Liver (tissue), 9 donors: ENCODE data around the gene MESP1. TPM values are rescaled to one million over a fixed set of nuclear protein-coding genes. Genes with fewer than 3 reads are reported as not detected.

Experiments
- DNase-seq: peaks from one replicate; pipeline ENCODE4 v3.0.0-alpha.2; 2017; ENCODE audit warnings: low spot score
- H3K27ac ChIP-seq, 2 donors: one replicate each; pipeline ENCODE4 v1.7.0; 2013; ENCODE audit warnings: inconsistent platforms in 2 of 2, low read length in 2 of 2, control low read depth in 1 of 2, low read depth in 1 of 2, mild to moderate bottlenecking in 1 of 2
- H3K27me3 ChIP-seq, 4 donors: one replicate each; pipeline versions ENCODE4 v1.6.1 to v1.7.0; 2013; ENCODE audit warnings: low read length in 3 of 4, inconsistent platforms in 1 of 4, mild to moderate bottlenecking in 1 of 4, moderate library complexity in 1 of 4; ENCODE audit not compliant: control insufficient read depth in 4 of 4, insufficient read depth in 4 of 4
- H3K36me3 ChIP-seq, 4 donors: one replicate each; pipeline versions ENCODE4 v1.6.1 to v1.7.0; 2013; ENCODE audit warnings: low read length in 3 of 4, mild to moderate bottlenecking in 3 of 4, low read depth in 1 of 4, moderate library complexity in 1 of 4; ENCODE audit not compliant: control insufficient read depth in 4 of 4, insufficient read depth in 3 of 4
- H3K4me1 ChIP-seq, 4 donors: one replicate each; pipeline versions ENCODE4 v1.6.1 to v1.7.0; 2013; ENCODE audit warnings: low read length in 3 of 4, mild to moderate bottlenecking in 3 of 4, moderate library complexity in 1 of 4; ENCODE audit not compliant: control insufficient read depth in 4 of 4, insufficient read depth in 4 of 4
- H3K4me3 ChIP-seq, 3 donors: one replicate each; pipeline versions ENCODE4 v1.6.1 to v1.7.0; 2013; ENCODE audit warnings: low read length in 3 of 3, control low read depth in 1 of 3, low read depth in 1 of 3, mild to moderate bottlenecking in 1 of 3
- H3K9ac ChIP-seq, 2 donors: one replicate each; pipeline ENCODE4 v1.7.0; 2013; ENCODE audit warnings: low read length in 2 of 2, mild to moderate bottlenecking in 2 of 2, moderate library complexity in 2 of 2, control low read depth in 1 of 2, low read depth in 1 of 2
- H3K9me3 ChIP-seq, 4 donors: one replicate each; pipeline versions ENCODE4 v1.6.1 to v1.7.0; 2013; ENCODE audit warnings: low read length in 3 of 4; ENCODE audit not compliant: control insufficient read depth in 4 of 4
- FOXA1 ChIP-seq: IDR thresholded peaks from 2 replicates; pipeline ENCODE4 v1.6.1; 2016; ENCODE audit warnings: antibody characterized with exemption
- FOXA2 ChIP-seq: IDR thresholded peaks from 2 replicates; pipeline ENCODE4 v1.6.1; 2016; ENCODE audit warnings: antibody characterized with exemption
- GABPA ChIP-seq, 2 donors: IDR thresholded peaks in 1 of 2; conservative IDR thresholded peaks in 1 of 2; 2 replicates each; pipeline ENCODE4 v1.6.1; 2016; ENCODE audit warnings: antibody characterized with exemption in 2 of 2, mild to moderate bottlenecking in 1 of 2, moderate library complexity in 1 of 2
- HNF4A ChIP-seq, 2 donors: conservative IDR thresholded peaks; 2 replicates each; pipeline ENCODE4 v1.6.1; 2016; ENCODE audit warnings: antibody characterized with exemption in 2 of 2, mild to moderate bottlenecking in 2 of 2
- JUND ChIP-seq, 2 donors: IDR thresholded peaks; 2 replicates each; pipeline ENCODE4 v1.6.1; 2016; ENCODE audit warnings: antibody characterized with exemption in 2 of 2
- NR2F2 ChIP-seq: IDR thresholded peaks from 2 replicates; pipeline ENCODE4 v1.6.1; 2016; ENCODE audit warnings: antibody characterized with exemption
- RXRA ChIP-seq, 2 donors: IDR thresholded peaks; 2 replicates each; pipeline ENCODE4 v1.6.1; 2017 to 2018; ENCODE audit warnings: antibody characterized with exemption in 2 of 2, mild to moderate bottlenecking in 1 of 2
- TAF1 ChIP-seq: conservative IDR thresholded peaks from 2 replicates; pipeline ENCODE4 v1.6.1; 2016; ENCODE audit warnings: antibody characterized with exemption, mild to moderate bottlenecking
- WGBS: extraction: QIAGEN DNeasy Blood & Tissue Kit; methylation state at CpG from one replicate; pipeline ENCODE4 v1.1.7; 2013; 5-methylcytosine and 5-hydroxymethylcytosine counted together
- polyA plus RNA-seq, 2 donors: library from polyadenylated mRNA; stranded (reverse) in 1 of 2; unstranded in 1 of 2; fragments of 200-250 nt in 1 of 2; fragments of >200 nt in 1 of 2; fragmentation: Nextera tagmentation in 1 of 2; extraction: Ambion mirVana in 1 of 2; gene quantifications; one replicate each; pipeline versions ENCODE4 v1.2.1 to v1.2.3, GENCODE V29; 2013 to 2015
- total RNA-seq, 2 donors: library from RNA; depleted of rRNA; stranded (reverse); fragments of >200 nt; gene quantifications; one replicate each; pipeline ENCODE4 v1.2.3, GENCODE V29; 2014
- TF ChIP-seq, protein P1 (sequence below): IDR thresholded peaks from 2 replicates; pipeline ENCODE4 v1.6.1; 2016; ENCODE audit warnings: antibody characterized with exemption, mild to moderate bottlenecking
- TF ChIP-seq, protein P2 (sequence below): IDR thresholded peaks from 2 replicates; pipeline ENCODE4 v1.6.1; 2016; ENCODE audit warnings: antibody characterized with exemption
- TF ChIP-seq, protein P3 (sequence below): IDR thresholded peaks from 2 replicates; pipeline ENCODE4 v1.6.1; 2016; ENCODE audit warnings: antibody characterized with exemption
- donor health status: healthy.
- donor health status: healthy.
- donor health status: healthy.
- donor health status: healthy.
- donor health status: healthy.

Gene MESP1
- total and polyA plus RNA-seq, 4 donors, result 0.14 to 1.8 (median 0.84) TPM

DNA sequence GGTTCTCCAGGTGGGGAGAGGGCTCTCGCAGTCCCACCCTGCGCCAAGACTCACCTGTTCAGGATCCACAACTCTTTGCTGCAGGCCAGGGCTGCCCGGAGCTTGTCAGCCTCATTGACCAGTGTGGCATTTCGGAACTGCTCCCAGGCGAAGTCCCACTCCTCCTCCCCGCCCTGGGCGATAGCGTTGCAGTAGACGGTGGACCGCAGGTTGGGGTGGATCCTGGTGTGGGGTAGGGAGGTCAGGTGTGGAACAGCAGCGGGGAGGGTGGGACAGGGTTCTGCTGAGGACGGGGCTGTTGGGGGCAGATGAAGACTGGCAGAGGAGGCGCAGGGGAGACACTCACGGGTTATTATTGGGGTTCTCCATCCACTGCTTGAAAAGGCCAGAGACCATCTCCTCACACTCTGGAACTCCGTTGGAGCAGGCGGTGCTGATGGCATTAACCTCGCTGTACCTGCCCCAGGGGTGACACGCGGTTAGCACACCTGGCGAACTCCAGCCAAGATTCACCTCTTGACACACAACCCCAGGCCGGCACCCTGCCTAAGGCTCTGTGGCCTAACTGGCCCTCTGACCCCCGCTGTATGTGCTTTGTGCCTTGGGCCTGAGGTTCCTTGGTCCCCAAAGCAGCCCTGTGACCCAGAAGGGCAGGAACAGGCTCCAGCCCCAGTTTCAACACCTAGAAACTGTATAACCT is 41.2 kb upstream of the MESP1 start:
- WGBS, result 95% methylated on average over 22 of the region's 22 CpGs
- no peak for DNase-seq
- H3K27me3 ChIP-seq, result no peaks in the 10 kb centered on the region
- peaks cover 0 to 17% (median 7%) of the 10 kb centered on the region in 4 donors for H3K4me1 ChIP-seq
- H3K9me3 ChIP-seq, result no peaks in the 10 kb centered on the region
- H3K9ac ChIP-seq, result no peak overlapping the region
- H3K36me3 ChIP-seq, result peaks cover 24 to 61% (median 47%) of the 10 kb centered on the region in 4 donors
- H3K4me3 ChIP-seq, result no peak overlapping the region
- H3K27ac ChIP-seq, result no peak overlapping the region
- TF ChIP-seq, protein P1, sequence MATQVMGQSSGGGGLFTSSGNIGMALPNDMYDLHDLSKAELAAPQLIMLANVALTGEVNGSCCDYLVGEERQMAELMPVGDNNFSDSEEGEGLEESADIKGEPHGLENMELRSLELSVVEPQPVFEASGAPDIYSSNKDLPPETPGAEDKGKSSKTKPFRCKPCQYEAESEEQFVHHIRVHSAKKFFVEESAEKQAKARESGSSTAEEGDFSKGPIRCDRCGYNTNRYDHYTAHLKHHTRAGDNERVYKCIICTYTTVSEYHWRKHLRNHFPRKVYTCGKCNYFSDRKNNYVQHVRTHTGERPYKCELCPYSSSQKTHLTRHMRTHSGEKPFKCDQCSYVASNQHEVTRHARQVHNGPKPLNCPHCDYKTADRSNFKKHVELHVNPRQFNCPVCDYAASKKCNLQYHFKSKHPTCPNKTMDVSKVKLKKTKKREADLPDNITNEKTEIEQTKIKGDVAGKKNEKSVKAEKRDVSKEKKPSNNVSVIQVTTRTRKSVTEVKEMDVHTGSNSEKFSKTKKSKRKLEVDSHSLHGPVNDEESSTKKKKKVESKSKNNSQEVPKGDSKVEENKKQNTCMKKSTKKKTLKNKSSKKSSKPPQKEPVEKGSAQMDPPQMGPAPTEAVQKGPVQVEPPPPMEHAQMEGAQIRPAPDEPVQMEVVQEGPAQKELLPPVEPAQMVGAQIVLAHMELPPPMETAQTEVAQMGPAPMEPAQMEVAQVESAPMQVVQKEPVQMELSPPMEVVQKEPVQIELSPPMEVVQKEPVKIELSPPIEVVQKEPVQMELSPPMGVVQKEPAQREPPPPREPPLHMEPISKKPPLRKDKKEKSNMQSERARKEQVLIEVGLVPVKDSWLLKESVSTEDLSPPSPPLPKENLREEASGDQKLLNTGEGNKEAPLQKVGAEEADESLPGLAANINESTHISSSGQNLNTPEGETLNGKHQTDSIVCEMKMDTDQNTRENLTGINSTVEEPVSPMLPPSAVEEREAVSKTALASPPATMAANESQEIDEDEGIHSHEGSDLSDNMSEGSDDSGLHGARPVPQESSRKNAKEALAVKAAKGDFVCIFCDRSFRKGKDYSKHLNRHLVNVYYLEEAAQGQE, result no peak
- no peak for TF ChIP-seq JUND (IDR thresholded peaks at IDR 0.05)
- no peak for TF ChIP-seq NR2F2

DNA sequence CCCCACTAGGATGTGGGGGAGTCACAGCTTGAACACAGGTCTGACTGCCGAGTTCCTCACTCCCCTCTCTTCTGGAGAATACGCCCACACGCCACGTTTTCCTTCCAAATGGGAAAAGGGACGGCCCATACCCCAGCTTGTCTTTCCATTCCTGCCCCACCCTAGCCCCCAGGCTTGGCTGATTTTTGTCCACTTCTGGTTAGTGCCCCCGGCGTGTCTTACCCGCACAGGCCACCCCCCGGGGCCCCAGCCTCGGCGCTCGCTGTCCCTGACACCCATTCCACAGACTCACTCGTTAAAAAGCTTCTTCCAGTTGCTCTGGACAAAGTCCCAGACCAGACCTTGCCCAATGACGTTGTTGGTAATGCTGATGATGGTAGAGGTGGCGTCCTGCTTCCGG is 39.6 kb upstream of the MESP1 start:
- Histone ChIP-seq H3K9me3 (no peaks in the 10 kb centered on the region), H3K9ac (no peak overlapping the region), H3K4me1 (peaks cover 0 to 20% (median 17%) of the 10 kb centered on the region in 4 donors), H3K4me3 (no peak overlapping the region), H3K27me3 (no peaks in the 10 kb centered on the region), H3K36me3 (peaks cover 20 to 49% (median 38%) of the 10 kb centered on the region in 4 donors), H3K27ac (no peak overlapping the region)
- DNase-seq, result no peak
- TF ChIP-seq, protein P1, result no peak
- TF ChIP-seq RXRA (IDR thresholded peaks at IDR 0.05), result no peak
- TF ChIP-seq, protein P2, sequence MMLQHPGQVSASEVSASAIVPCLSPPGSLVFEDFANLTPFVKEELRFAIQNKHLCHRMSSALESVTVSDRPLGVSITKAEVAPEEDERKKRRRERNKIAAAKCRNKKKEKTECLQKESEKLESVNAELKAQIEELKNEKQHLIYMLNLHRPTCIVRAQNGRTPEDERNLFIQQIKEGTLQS, result no peak
- no peak for TF ChIP-seq FOXA2
- TF ChIP-seq FOXA1, result no peak
- TF ChIP-seq GABPA (IDR thresholded peaks at IDR 0.05 in 1 of 2, conservative IDR thresholded peaks at IDR 0.05 in 1 of 2), result no peak
- TF ChIP-seq TAF1, result no peak
- TF ChIP-seq NR2F2, result no peak
- TF ChIP-seq HNF4A (conservative IDR thresholded peaks at IDR 0.05), result no peak
- TF ChIP-seq, protein P3, sequence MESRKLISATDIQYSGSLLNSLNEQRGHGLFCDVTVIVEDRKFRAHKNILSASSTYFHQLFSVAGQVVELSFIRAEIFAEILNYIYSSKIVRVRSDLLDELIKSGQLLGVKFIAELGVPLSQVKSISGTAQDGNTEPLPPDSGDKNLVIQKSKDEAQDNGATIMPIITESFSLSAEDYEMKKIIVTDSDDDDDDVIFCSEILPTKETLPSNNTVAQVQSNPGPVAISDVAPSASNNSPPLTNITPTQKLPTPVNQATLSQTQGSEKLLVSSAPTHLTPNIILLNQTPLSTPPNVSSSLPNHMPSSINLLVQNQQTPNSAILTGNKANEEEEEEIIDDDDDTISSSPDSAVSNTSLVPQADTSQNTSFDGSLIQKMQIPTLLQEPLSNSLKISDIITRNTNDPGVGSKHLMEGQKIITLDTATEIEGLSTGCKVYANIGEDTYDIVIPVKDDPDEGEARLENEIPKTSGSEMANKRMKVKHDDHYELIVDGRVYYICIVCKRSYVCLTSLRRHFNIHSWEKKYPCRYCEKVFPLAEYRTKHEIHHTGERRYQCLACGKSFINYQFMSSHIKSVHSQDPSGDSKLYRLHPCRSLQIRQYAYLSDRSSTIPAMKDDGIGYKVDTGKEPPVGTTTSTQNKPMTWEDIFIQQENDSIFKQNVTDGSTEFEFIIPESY, result no peak
- TF ChIP-seq JUND (IDR thresholded peaks at IDR 0.05), result no peak
- 94% methylated on average over 16 of the region's 16 CpGs for WGBS
